Measurements from ENCODE around the gene VPS13D.

DNA sequence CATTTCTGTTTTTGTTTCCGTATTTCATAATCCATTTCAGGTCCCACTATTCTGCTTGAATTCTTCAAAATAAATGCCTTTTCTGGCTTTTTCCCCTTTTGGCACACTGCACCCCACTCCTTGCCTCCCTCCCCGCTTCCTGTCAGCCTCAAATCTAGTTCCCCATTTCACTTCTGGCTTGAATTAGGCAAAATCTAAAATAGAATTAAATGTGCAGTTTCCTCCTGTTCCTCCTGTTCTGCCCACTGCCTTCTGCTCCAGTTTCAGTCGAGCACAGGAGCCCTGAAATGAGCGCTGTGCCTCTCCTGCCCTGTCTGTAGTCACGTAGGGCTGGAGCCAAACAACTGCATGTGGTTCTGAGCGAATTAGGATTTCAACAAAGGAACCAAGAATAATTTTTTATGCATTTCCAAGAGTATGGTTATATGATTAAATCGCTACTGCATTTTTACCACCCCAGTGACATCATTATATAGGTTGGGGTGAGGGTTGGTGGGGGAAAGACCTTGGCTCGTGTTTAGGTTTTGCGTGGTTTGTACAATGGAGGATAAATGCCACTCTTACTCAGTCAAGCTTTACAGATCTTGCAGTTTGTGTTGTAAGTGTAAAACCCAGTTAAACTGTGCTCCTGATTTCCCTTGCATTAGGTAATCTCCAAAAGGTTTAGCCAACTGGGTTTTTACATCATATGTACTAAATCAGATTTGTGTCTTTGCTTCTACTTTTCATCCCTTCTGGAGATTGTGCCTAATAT is 114.9 kb downstream of the VPS13D start:
- TF ChIP-seq, protein P1, sequence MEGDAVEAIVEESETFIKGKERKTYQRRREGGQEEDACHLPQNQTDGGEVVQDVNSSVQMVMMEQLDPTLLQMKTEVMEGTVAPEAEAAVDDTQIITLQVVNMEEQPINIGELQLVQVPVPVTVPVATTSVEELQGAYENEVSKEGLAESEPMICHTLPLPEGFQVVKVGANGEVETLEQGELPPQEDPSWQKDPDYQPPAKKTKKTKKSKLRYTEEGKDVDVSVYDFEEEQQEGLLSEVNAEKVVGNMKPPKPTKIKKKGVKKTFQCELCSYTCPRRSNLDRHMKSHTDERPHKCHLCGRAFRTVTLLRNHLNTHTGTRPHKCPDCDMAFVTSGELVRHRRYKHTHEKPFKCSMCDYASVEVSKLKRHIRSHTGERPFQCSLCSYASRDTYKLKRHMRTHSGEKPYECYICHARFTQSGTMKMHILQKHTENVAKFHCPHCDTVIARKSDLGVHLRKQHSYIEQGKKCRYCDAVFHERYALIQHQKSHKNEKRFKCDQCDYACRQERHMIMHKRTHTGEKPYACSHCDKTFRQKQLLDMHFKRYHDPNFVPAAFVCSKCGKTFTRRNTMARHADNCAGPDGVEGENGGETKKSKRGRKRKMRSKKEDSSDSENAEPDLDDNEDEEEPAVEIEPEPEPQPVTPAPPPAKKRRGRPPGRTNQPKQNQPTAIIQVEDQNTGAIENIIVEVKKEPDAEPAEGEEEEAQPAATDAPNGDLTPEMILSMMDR (IDR thresholded peaks at IDR 0.05), result no peak
- TF ChIP-seq POLR2A (IDR thresholded peaks at IDR 0.05), result no peak

Measured in testis (tissue), 2 donors.